ENCODE data around the gene CRYBA2. TPM values are rescaled to one million over a fixed set of nuclear protein-coding genes. Genes with fewer than 3 reads are reported as not detected.

Gene CRYBA2
- total RNA-seq, 2 experiments from 2014 or later, result not detected

Other genes starting within 250 kb of the CRYBA2 start
- not detected for gene CYP27A1, start 211.3 kb downstream of the CRYBA2 start, total RNA-seq
- gene PRKAG3, start 161.6 kb downstream of the CRYBA2 start, total RNA-seq, result not detected
- gene WNT6, start 133.6 kb downstream of the CRYBA2 start, total RNA-seq, result under 1 TPM in 1 of 2 experiments, not detected in 1; 0.21 TPM
- 1 to 10 TPM; 6.8 to 7.1 TPM for gene WNT10A, start 112.6 kb downstream of the CRYBA2 start, total RNA-seq
- not detected for gene CDK5R2, start 33.8 kb downstream of the CRYBA2 start, total RNA-seq
- gene FEV, start 8.2 kb downstream of the CRYBA2 start, total RNA-seq, result not detected
- gene CFAP65, start 48.1 kb upstream of the CRYBA2 start, total RNA-seq, result not detected
- not detected for gene IHH, start 67.5 kb upstream of the CRYBA2 start, total RNA-seq
- 10 to 100 TPM; 19.8 to 21.1 TPM for gene NHEJ1, start 167.4 kb upstream of the CRYBA2 start, total RNA-seq
- 1 to 10 TPM in 1 of 2 experiments, under 1 TPM in 1; 0.92 to 1.1 TPM for gene SLC23A3, start 176.6 kb upstream of the CRYBA2 start, total RNA-seq
- 10 to 100 TPM; 44.1 to 50.2 TPM for gene CNPPD1, start 183.5 kb upstream of the CRYBA2 start, total RNA-seq
- 10 to 100 TPM; 54.2 to 57.7 TPM for gene RETREG2, start 184.9 kb upstream of the CRYBA2 start, total RNA-seq
- gene ZFAND2B, start 213.4 kb upstream of the CRYBA2 start, total RNA-seq, result 10 to 100 TPM; 22.8 to 27.2 TPM
- gene ABCB6, start 225.5 kb upstream of the CRYBA2 start, total RNA-seq, result 10 to 100 TPM; 20.4 to 21.3 TPM
- 10 to 100 TPM; 47.1 to 55.0 TPM for gene ATG9A, start 236.2 kb upstream of the CRYBA2 start, total RNA-seq
- gene ANKZF1, start 236.4 kb upstream of the CRYBA2 start, total RNA-seq, result 100 to 1,000 TPM; 102 to 114 TPM